RPMI7951 (cell line): ENCODE results near the gene SLC38A10. TPM values are rescaled to one million over a fixed set of nuclear protein-coding genes. Genes with fewer than 3 reads are reported as not detected.

Source experiments
- DNase-seq: peaks from one replicate; pipeline ENCODE4 v3.0.0-alpha.2; 2012; ENCODE audit warnings: low read depth
- total RNA-seq: library from RNA; depleted of rRNA; stranded (reverse); fragments of >200 nt; shearing (Covaris generic); gene quantifications from 2 replicates; pipeline ENCODE4 v1.2.3, GENCODE V29; 2014

Gene SLC38A10
- total RNA-seq, 1 experiment from 2014 or later, result 24.0 TPM

GRCh38 chr17:81331527-81332043 lies 36.5 kb upstream of the SLC38A10 start:
- no peak for DNase-seq

GRCh38 chr17:81330884-81331245 lies 35.8 kb upstream of the SLC38A10 start:
- no peak for DNase-seq

GRCh38 chr17:81329927-81330883 lies 35.1 kb upstream of the SLC38A10 start:
- DNase-seq, result no peak

- DNase-seq, result peak; percentile 92
These were observed 34.1 kb upstream of the SLC38A10 start for GRCh38 chr17:81328978-81329926.

- no peak for DNase-seq
These were observed 33.4 kb upstream of the SLC38A10 start for GRCh38 chr17:81328489-81328888.

- no peak for DNase-seq
These were observed 30.7 kb upstream of the SLC38A10 start for GRCh38 chr17:81325714-81326358.

- no peak for DNase-seq
These were observed 30.0 kb upstream of the SLC38A10 start for GRCh38 chr17:81324851-81325713.

GRCh38 chr17:81324177-81324850 lies 29.2 kb upstream of the SLC38A10 start:
- DNase-seq, result no peak

GRCh38 chr17:81323411-81323868 lies 28.3 kb upstream of the SLC38A10 start:
- DNase-seq, result no peak

- DNase-seq, result no peak
These were observed 27.9 kb upstream of the SLC38A10 start for GRCh38 chr17:81323083-81323369.

- DNase-seq, result no peak
These were observed 27.4 kb upstream of the SLC38A10 start for GRCh38 chr17:81322271-81323082.

GRCh38 chr17:81317961-81318605 lies 23.0 kb upstream of the SLC38A10 start:
- no peak for DNase-seq

- DNase-seq, result no peak
These were observed 22.4 kb upstream of the SLC38A10 start for GRCh38 chr17:81317530-81317821.

GRCh38 chr17:81315885-81316391 lies 20.8 kb upstream of the SLC38A10 start:
- no peak for DNase-seq

GRCh38 chr17:81315129-81315884 lies 20.2 kb upstream of the SLC38A10 start:
- no peak for DNase-seq

GRCh38 chr17:81314398-81315081 lies 19.4 kb upstream of the SLC38A10 start:
- DNase-seq, result no peak

GRCh38 chr17:81313776-81314397 lies 18.8 kb upstream of the SLC38A10 start:
- DNase-seq, result no peak
